WTC11 (cell line): Measurements from ENCODE around the gene SPAG8.

ENCODE experiments used
- ATF3 ChIP-seq: sonication (generic); formaldehyde crosslinking; conservative IDR thresholded peaks from 2 replicates; pipeline ENCODE4 v1.8.1; 2022; ENCODE audit warnings: mild to moderate bottlenecking, missing genetic modification reagents
- CBFB ChIP-seq: sonication (generic); formaldehyde crosslinking; IDR thresholded peaks from 2 replicates; pipeline ENCODE4 v1.8.1; 2022; ENCODE audit warnings: mild to moderate bottlenecking, low read depth, missing genetic modification reagents
- CTCF ChIP-seq: fragments of 200-600 bp; IDR thresholded peaks from 2 replicates; pipeline ENCODE4 v1.8.0; 2022; ENCODE audit warnings: antibody characterized with exemption
- FOXP1 ChIP-seq: sonication (generic); formaldehyde crosslinking; IDR thresholded peaks from 2 replicates; pipeline ENCODE4 v1.8.0; 2022; ENCODE audit warnings: missing genetic modification reagents, mild to moderate bottlenecking, moderate library complexity, borderline replicate concordance
- MAX ChIP-seq: sonication (generic); formaldehyde crosslinking; IDR thresholded peaks from 2 replicates; pipeline ENCODE4 v1.8.0; 2022; ENCODE audit warnings: mild to moderate bottlenecking, missing genetic modification reagents
- NFE2L1 ChIP-seq: sonication (generic); formaldehyde crosslinking; IDR thresholded peaks from 2 replicates; pipeline ENCODE4 v1.8.1; 2023; ENCODE audit warnings: missing genetic modification reagents
- SMAD3 ChIP-seq: sonication (generic); formaldehyde crosslinking; IDR thresholded peaks from 2 replicates; pipeline ENCODE4 v1.8.0; 2022; ENCODE audit warnings: missing genetic modification reagents, mild to moderate bottlenecking, borderline replicate concordance

GRCh38 chr9:35791297-35791921 lies 20.7 kb downstream of the SPAG8 start, which contains the start of gene NPR2:
- no peak for TF ChIP-seq ATF3 (CRISPR knock-in tag)
- no peak for TF ChIP-seq CTCF
- no peak for TF ChIP-seq FOXP1
- no peak for TF ChIP-seq NFE2L1 (CRISPR knock-in tag)
- TF ChIP-seq MAX (CRISPR knock-in tag): no peak
- TF ChIP-seq SMAD3 (CRISPR knock-in tag): no peak
- TF ChIP-seq CBFB: no peak
